Measurements from ENCODE around the gene UQCRH.

Gene UQCRH

GRCh38 chr1:46303038-46303871 is at the start of gene UQCRH, which contains the start of gene LRRC41:
UQCRH (plus strand) TSS chr1:46303698; CDS start chr1:46303767, 69 bp downstream.
LRRC41 (minus strand) TSS chr1:46303616; CDS start chr1:46303322, 294 bp downstream.
- Histone ChIP-seq H3K4me3 (ENCODE audit: low read depth in 1 of 2, low read length in 1 of 2) (peak within 1 kb of the TSS; percentile 82 to 91), H3K9me3 (no peaks in the 10 kb centered on the region), H3K27ac (peak within 1 kb of the TSS; percentile 91), H3K36me3 (no peaks in the 10 kb centered on the region), H3K27me3 (no peaks in the 10 kb centered on the region), H3K4me1 (ENCODE audit: control insufficient read depth in 1 of 2, insufficient read depth in 1 of 2, low read depth in 1 of 2, low read length in 1 of 2) (peaks cover 49% of the 10 kb centered on the region in 2 experiments)
- TF ChIP-seq, protein P1, sequence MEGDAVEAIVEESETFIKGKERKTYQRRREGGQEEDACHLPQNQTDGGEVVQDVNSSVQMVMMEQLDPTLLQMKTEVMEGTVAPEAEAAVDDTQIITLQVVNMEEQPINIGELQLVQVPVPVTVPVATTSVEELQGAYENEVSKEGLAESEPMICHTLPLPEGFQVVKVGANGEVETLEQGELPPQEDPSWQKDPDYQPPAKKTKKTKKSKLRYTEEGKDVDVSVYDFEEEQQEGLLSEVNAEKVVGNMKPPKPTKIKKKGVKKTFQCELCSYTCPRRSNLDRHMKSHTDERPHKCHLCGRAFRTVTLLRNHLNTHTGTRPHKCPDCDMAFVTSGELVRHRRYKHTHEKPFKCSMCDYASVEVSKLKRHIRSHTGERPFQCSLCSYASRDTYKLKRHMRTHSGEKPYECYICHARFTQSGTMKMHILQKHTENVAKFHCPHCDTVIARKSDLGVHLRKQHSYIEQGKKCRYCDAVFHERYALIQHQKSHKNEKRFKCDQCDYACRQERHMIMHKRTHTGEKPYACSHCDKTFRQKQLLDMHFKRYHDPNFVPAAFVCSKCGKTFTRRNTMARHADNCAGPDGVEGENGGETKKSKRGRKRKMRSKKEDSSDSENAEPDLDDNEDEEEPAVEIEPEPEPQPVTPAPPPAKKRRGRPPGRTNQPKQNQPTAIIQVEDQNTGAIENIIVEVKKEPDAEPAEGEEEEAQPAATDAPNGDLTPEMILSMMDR (IDR thresholded peaks at IDR 0.05), result peak; percentile 51

- TF ChIP-seq, protein P1 (IDR thresholded peaks at IDR 0.05), result no peak
- no peaks in the 10 kb centered on the region for H3K9me3 ChIP-seq
- H3K4me3 ChIP-seq (ENCODE audit: low read depth in 1 of 2, low read length in 1 of 2), result no peak overlapping the region
- no peak overlapping the region for H3K27ac ChIP-seq
- peaks cover 14% of the 10 kb centered on the region for H3K36me3 ChIP-seq
- no peaks in the 10 kb centered on the region for H3K4me1 ChIP-seq (ENCODE audit: control insufficient read depth in 1 of 2, insufficient read depth in 1 of 2, low read depth in 1 of 2, low read length in 1 of 2)
- H3K27me3 ChIP-seq, result no peaks in the 10 kb centered on the region
These were observed 48.8 kb upstream of the UQCRH start for GRCh38 chr1:46254668-46255067.

GRCh38 chr1:46256523-46256922 is 47.0 kb upstream of the UQCRH start:
- TF ChIP-seq, protein P1 (IDR thresholded peaks at IDR 0.05), result no peak
- Histone ChIP-seq H3K9me3 (no peaks in the 10 kb centered on the region), H3K4me3 (ENCODE audit: low read depth in 1 of 2, low read length in 1 of 2) (no peak overlapping the region), H3K4me1 (ENCODE audit: control insufficient read depth in 1 of 2, insufficient read depth in 1 of 2, low read depth in 1 of 2, low read length in 1 of 2) (no peaks in the 10 kb centered on the region), H3K27me3 (no peaks in the 10 kb centered on the region), H3K27ac (no peak overlapping the region), H3K36me3 (peaks cover 27% of the 10 kb centered on the region)

GRCh38 chr1:46262508-46262907 is 41.0 kb upstream of the UQCRH start:
- Histone ChIP-seq H3K4me3 (ENCODE audit: low read depth in 1 of 2, low read length in 1 of 2) (no peak overlapping the region), H3K36me3 (peaks cover 23% of the 10 kb centered on the region), H3K9me3 (no peaks in the 10 kb centered on the region), H3K27me3 (no peaks in the 10 kb centered on the region), H3K4me1 (ENCODE audit: control insufficient read depth in 1 of 2, insufficient read depth in 1 of 2, low read depth in 1 of 2, low read length in 1 of 2) (peaks cover 15 to 16% of the 10 kb centered on the region in 2 experiments), H3K27ac (no peak overlapping the region)
- TF ChIP-seq, protein P1 (IDR thresholded peaks at IDR 0.05), result no peak

DNA sequence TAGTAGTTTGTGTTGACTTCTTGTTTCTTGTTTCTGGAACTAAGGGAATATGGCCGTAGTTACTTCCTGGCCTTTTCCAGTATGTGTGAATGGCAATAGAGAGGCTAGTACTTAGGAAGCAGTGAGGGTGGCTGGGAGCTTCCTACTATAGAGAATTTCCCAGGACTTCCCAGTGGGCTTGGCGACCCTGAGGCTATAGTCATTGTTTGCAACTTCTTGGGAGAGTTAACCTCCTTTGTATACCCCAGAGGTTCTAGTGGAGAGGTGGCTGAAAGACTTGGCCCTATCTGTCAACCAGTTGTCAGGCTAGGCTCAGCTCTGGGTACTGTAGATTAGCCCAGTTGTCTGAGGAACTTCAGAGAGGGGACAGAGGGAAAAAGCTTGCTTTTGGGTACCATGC is 40.4 kb upstream of the UQCRH start:
- H3K27me3 ChIP-seq, result no peaks in the 10 kb centered on the region
- no peaks in the 10 kb centered on the region for H3K9me3 ChIP-seq
- peaks cover 15 to 16% of the 10 kb centered on the region in 2 experiments for H3K4me1 ChIP-seq (ENCODE audit: control insufficient read depth in 1 of 2, insufficient read depth in 1 of 2, low read depth in 1 of 2, low read length in 1 of 2)
- H3K4me3 ChIP-seq (ENCODE audit: low read depth in 1 of 2, low read length in 1 of 2), result no peak overlapping the region
- TF ChIP-seq, protein P1 (IDR thresholded peaks at IDR 0.05), result no peak
- H3K36me3 ChIP-seq, result peaks cover 29% of the 10 kb centered on the region
- no peak overlapping the region for H3K27ac ChIP-seq

Data from neutrophil (primary cell).